GM13976 (cell line): Measurements from ENCODE around the gene RER1.

Experiments used
- DNase-seq: peaks from one replicate; pipeline ENCODE4 v3.0.0; 2012; ENCODE audit warnings: low spot score
- in situ Hi-C: fragments of 300-500 bp; cut with MboI; formaldehyde crosslinking; loops from one replicate; pipeline ENCODE4 v1.12.0; 2022; ENCODE audit warnings: low sequenced_read_pairs, mixed read lengths, inconsistent platforms; ENCODE audit not compliant: unreplicated experiment
- TF ChIP-seq, protein P1 (sequence below): IDR thresholded peaks from 2 replicates; pipeline ENCODE4 v1.5.1; 2012; ENCODE audit warnings: borderline replicate concordance, mild to moderate bottlenecking; ENCODE audit not compliant: insufficient read depth; ENCODE audit errors: extremely low read depth, missing control alignments, control extremely low read depth

RER1 gene

DNA sequence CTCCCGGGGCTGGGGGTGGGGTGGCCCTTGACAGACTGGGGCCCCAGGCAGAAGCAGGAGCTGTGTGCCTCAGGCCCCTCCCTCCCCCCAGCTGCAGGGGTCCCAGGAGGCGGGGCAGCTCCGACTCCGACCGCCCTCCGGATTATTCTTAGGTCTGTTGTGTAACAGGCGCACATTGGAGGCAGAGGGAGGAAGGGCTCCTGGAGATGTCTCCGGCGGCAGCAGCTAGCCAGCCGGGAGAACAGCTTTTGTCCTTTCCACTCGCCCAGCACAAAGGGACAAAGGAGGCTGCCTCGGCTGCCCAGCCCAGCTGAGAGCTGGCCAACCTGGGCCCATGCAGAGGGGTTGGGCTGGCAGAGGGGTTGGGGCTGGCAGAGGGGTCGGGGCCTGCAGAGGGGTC, 54.8 kb downstream of the RER1 start:
- DNase-seq = no peak
- TF ChIP-seq, protein P1, sequence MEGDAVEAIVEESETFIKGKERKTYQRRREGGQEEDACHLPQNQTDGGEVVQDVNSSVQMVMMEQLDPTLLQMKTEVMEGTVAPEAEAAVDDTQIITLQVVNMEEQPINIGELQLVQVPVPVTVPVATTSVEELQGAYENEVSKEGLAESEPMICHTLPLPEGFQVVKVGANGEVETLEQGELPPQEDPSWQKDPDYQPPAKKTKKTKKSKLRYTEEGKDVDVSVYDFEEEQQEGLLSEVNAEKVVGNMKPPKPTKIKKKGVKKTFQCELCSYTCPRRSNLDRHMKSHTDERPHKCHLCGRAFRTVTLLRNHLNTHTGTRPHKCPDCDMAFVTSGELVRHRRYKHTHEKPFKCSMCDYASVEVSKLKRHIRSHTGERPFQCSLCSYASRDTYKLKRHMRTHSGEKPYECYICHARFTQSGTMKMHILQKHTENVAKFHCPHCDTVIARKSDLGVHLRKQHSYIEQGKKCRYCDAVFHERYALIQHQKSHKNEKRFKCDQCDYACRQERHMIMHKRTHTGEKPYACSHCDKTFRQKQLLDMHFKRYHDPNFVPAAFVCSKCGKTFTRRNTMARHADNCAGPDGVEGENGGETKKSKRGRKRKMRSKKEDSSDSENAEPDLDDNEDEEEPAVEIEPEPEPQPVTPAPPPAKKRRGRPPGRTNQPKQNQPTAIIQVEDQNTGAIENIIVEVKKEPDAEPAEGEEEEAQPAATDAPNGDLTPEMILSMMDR = no peak
- in situ Hi-C loops = no loop called here

DNA sequence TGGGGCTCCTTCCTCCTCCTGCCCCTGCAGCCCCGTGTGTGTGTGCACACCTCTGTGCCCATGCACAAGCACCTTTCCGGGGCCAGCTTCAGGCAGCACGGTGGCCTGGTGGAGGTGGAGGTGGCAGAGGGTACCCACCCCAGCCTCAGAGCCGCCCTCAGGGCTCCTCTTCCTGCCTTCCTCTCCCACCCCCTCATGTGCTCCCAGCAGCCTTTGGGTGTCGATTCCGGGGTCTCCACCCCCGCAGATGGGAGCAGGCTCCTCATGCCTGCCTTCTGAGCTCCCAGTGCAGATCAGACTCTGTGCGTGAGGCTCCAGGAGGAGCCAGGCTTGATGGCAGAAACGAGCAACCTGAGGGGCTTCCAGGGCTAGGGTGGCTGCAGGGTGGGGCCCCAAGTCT, 55.2 kb downstream of the RER1 start:
- in situ Hi-C loops = no loop called here
- TF ChIP-seq, protein P1 = no peak
- DNase-seq = no peak

DNA sequence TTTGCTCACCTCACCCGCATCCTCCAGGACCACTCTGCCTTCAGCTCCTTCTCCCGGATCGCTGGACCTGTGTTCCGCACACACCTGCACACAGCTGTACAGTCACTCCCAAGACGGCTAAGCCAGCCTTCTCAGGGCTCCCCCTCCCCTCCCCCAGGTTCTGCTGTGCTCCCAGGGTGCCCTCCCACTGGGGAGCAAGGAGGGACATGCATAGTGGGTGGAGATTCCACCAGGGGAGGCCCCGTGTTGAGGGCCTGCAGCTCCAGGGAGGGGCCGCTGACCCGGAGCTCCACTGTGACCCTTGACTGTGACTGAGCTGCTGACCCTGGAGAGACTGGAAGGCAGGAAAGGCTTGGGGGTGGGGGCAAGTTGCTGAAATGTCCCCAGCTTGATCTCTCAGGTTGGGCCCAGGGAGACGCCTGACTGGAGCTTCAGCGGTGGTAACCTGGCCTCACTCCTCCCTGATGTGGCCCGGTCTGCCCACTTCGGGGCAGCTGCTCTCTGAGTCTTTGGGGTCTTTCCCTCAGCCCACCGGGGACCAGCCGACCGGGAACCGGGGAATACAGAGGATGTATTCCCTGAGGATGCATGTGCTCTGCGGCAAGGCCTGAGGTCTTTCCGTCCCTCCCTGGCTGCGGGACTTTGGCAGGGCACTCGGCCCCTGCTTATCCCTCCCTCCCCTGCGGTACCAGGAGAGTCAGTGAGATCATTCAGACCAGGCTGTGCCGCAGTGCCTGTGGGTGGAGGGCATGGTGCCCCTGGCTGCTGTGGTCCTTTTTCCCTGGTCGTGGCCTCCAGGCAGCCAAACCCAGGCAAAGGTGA, 55.8 kb downstream of the RER1 start:
- in situ Hi-C loops = no loop called here
- TF ChIP-seq, protein P1 = no peak
- no peak for DNase-seq

DNA sequence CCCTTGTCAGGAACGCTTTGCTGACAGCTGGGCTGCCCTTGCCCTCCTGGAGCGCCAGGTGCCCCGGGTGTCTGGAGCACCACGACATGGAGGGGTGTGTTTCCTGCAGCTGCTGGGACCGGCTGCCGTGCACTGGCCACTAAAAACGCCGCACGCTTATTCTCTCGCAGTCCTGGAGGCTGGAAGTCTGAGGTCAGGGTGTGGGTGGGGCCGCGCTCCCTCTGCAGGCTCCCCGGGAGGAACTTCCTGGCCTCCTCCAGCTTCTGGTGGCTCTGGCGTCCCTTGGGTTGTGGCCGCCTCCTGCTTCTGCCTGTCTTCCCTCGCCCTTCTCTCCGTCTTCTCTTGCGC, 56.4 kb downstream of the RER1 start:
- TF ChIP-seq, protein P1 = no peak
- no peak for DNase-seq
- in situ Hi-C loops = no loop called here

DNA sequence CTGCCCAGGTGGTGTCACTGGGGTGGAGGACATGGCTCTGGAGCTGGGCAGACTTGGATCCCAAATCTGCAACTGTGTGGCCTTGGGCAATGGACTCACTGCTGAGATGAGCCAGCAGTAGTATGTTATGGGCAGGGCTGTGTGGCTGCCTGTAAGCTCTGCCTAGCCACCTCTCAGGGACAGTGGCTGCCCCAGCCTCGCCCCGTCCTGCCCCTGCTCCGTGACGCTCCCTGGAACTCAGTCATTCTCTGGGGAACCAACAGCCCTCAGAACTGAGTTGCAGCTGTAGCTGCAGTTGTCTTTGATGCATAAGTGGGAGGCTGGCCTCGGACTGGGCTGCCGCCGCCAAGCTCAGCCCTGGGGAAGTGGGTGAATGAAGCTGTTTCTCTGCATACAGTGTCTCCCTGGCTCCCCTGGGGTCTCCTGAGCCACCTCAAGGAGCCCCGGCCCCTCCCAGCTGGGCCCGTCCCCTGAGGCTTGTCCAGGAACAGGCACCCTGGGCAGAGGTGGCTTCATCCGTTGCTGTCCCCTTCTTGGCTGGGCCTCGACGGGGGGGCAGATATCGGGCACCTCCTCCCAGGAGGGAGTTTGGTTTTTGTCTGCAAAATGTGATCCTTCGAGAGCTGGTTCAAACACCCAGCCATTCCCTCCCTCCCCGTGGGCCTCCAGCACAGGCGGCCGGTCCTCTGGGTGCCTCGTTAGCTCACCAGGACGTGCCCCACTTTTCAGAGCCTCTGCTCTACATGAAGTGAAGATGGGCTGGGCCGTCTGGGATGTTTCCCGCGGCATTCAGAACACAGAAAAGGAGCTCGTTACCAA, 58.2 kb downstream of the RER1 start:
- in situ Hi-C loops = no loop called here
- DNase-seq = peak; percentile 53

DNA sequence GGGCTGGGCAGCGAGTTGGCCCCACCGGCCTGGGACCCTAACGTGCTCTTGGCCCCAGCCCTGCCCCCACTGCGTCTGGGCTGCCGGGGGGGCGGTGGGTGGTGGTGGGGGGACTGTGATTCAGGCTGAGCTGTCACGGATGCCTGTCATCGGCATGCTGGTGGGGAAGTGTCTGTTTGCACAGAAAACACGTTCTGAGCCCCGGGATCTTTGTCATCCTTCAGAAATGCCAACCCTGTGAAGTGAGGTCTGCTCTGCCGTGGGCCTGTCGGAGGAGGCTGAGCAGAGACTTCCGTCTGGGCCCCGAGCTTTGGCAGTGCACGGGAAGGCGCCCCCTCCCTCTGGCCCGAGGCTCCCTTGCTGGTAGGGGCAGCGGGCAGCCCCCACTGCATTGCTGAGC, 60.1 kb downstream of the RER1 start:
- DNase-seq = no peak
- TF ChIP-seq, protein P1 = no peak
- in situ Hi-C loops = no loop called here

More for the DNA sequence above, 58.2 kb downstream of the RER1 start:
- TF ChIP-seq, protein P1 = no peak
